Erythroblast (primary cell): ENCODE measurements around the gene ZNF74.
"Not testable (repeated sequence)": the region's sequence is repeated elsewhere in the genome, so short reads cannot be mapped to it uniquely, and the experiment has no call there.

ENCODE experiments used
- GATA1 ChIP-seq: IDR thresholded peaks from 2 replicates; pipeline ENCODE4 v1.6.1; 2011; ENCODE audit warnings: low read depth, mild to moderate bottlenecking, control low read depth, low read length, moderate library complexity
- POLR2A ChIP-seq: IDR thresholded peaks from 2 replicates; pipeline ENCODE4 v1.6.1; 2011; ENCODE audit warnings: mild to moderate bottlenecking, low read length

DNA sequence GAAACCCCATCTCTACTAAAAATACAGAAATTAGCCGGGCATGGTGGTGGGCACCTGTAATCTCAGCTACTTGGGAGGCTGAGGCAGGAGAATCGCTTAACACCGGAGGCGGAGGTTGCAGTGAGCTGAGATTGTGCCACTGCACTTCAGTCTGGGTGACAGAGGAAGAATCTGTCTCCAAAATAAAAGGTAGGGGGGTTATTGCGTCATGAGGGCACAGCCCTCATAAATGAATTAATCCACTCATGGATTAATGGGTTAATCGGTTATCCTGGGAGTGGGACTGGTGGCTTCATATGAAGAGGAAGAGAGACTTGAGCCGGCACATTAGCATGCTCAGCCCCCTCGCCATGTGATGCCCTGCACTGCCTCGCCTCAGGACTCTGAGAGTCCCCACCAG, 25.1 kb upstream of the ZNF74 start:
- TF ChIP-seq POLR2A, GATA1: not testable (repeated sequence)
